Colonic mucosa (tissue), 4 donors: ENCODE results near the gene EXD3. TPM values are rescaled to one million over a fixed set of nuclear protein-coding genes. Genes with fewer than 3 reads are reported as not detected.

Experiments used
- DNase-seq: peaks from one replicate; pipeline ENCODE4 v3.0.0-alpha.2; 2020
- H3K27ac ChIP-seq: fragments of 200-600 bp; one replicate; pipeline ENCODE4 v1.8.0; 2021
- H3K27me3 ChIP-seq: fragments of 200-600 bp; one replicate; pipeline ENCODE4 v1.8.0; 2021
- H3K36me3 ChIP-seq: fragments of 200-600 bp; one replicate; pipeline ENCODE4 v1.8.0; 2021
- H3K4me1 ChIP-seq: fragments of 200-600 bp; one replicate; pipeline ENCODE4 v1.8.0; 2021; ENCODE audit warnings: mild to moderate bottlenecking
- H3K4me3 ChIP-seq: fragments of 200-600 bp; one replicate; pipeline ENCODE4 v1.8.0; 2021
- H3K9ac ChIP-seq, 2 donors: one replicate each; pipeline ENCODE4 v1.7.0; 2013; ENCODE audit warnings: control low read depth in 2 of 2, low read depth in 2 of 2, low read length in 2 of 2
- H3K9me3 ChIP-seq: fragments of 200-600 bp; one replicate; pipeline ENCODE4 v1.8.0; 2021
- CTCF ChIP-seq: fragments of 200-600 bp; IDR thresholded peaks from one replicate; pipeline ENCODE4 v1.8.0; 2022; ENCODE audit warnings: antibody characterized with exemption, mild to moderate bottlenecking
- intact Hi-C: fragments of 100-400 bp; cut with DNase I; formaldehyde crosslinking; loops from one replicate; pipeline ENCODE4 v1.14.1; 2022
- total RNA-seq, 2 donors: library from RNA; stranded (reverse); fragmentation: NEBNext Ultra II Directional in 1 of 2; extraction: Animal tissue kit (Norgen Biotek cat#: 25700) in 1 of 2; gene quantifications; one replicate each; pipeline ENCODE4 v1.2.1, GENCODE V29; 2021
- donor health status: healthy.
- donor health status: DM: no; HTN: no; CAD: no.
- donor health status: DM: no; HTN: no; CAD: no.

EXD3 gene
- total RNA-seq, 2 donors from 2014 or later = 34.9 to 36.4 TPM

- Histone ChIP-seq H3K9me3 (no peaks in the 10 kb centered on the region), H3K4me1 (peaks cover 15% of the 10 kb centered on the region), H3K9ac (peak overlapping the region in 1 of 2 donors; percentile 97), H3K4me3 (no peak overlapping the region), H3K27ac (peak overlapping the region; percentile 90), H3K36me3 (no peaks in the 10 kb centered on the region), H3K27me3 (no peaks in the 10 kb centered on the region)
- intact Hi-C loops = no loop called here
- no peak for DNase-seq
- TF ChIP-seq CTCF = no peak
Measured at GRCh38 chr9:137275588-137276472, 147.1 kb downstream of the EXD3 start.

- intact Hi-C loops = no loop called here
- peaks cover 15% of the 10 kb centered on the region for H3K4me1 ChIP-seq
- H3K9me3 ChIP-seq = no peaks in the 10 kb centered on the region
- no peak for TF ChIP-seq CTCF
- H3K9ac ChIP-seq = no peak overlapping the region
- H3K27me3 ChIP-seq = no peaks in the 10 kb centered on the region
- no peak for DNase-seq
- H3K27ac ChIP-seq = no peak overlapping the region
- no peak overlapping the region for H3K4me3 ChIP-seq
- no peaks in the 10 kb centered on the region for H3K36me3 ChIP-seq
Measured at GRCh38 chr9:137275203-137275587, 147.8 kb downstream of the EXD3 start.

- Histone ChIP-seq H3K9ac (peak overlapping the region in 1 of 2 donors; percentile 69), H3K4me1 (peaks cover 22% of the 10 kb centered on the region), H3K9me3 (no peaks in the 10 kb centered on the region), H3K4me3 (no peak overlapping the region), H3K27ac (peak overlapping the region; percentile 41), H3K27me3 (no peaks in the 10 kb centered on the region), H3K36me3 (no peaks in the 10 kb centered on the region)
- intact Hi-C loops = no loop called here
- no peak for TF ChIP-seq CTCF
- DNase-seq = no peak
Measured at GRCh38 chr9:137273611-137274320, 149.2 kb downstream of the EXD3 start.

- Histone ChIP-seq H3K36me3 (no peaks in the 10 kb centered on the region), H3K9me3 (no peaks in the 10 kb centered on the region), H3K27me3 (no peaks in the 10 kb centered on the region), H3K27ac (no peak overlapping the region), H3K9ac (no peak overlapping the region), H3K4me3 (no peak overlapping the region), H3K4me1 (peaks cover 24% of the 10 kb centered on the region)
- intact Hi-C loops = no loop called here
- DNase-seq = no peak
- no peak for TF ChIP-seq CTCF
Measured at GRCh38 chr9:137273095-137273490, 149.9 kb downstream of the EXD3 start.

- Histone ChIP-seq H3K27ac (no peak overlapping the region), H3K27me3 (no peaks in the 10 kb centered on the region), H3K9ac (no peak overlapping the region), H3K4me1 (peaks cover 24% of the 10 kb centered on the region), H3K4me3 (no peak overlapping the region), H3K36me3 (no peaks in the 10 kb centered on the region), H3K9me3 (no peaks in the 10 kb centered on the region)
- intact Hi-C loops = no loop called here
- no peak for TF ChIP-seq CTCF
- DNase-seq = no peak
Measured at GRCh38 chr9:137272241-137273094, 150.5 kb downstream of the EXD3 start.
